CD4-positive, alpha-beta memory T cell (primary cell): Measurements from ENCODE around the gene CEACAM16. TPM values are rescaled to one million over a fixed set of nuclear protein-coding genes. Genes with fewer than 3 reads are reported as not detected.
"Not testable (repeated sequence)": the region's sequence is repeated elsewhere in the genome, so short reads cannot be mapped to it uniquely, and the experiment has no call there.

Experiments used
- CTCF ChIA-PET: fragments of 350-600 bp; sonication (Branson Sonifier 250); formaldehyde crosslinking; loops from one replicate; lab custom pipeline; 2021; ENCODE audit warnings: inconsistent platforms; ENCODE audit not compliant: partially characterized antibody; lab: Charles Lee
- POLR2A ChIA-PET: fragments of 350-600 bp; sonication (Branson Sonifier 250); formaldehyde crosslinking; loops from one replicate; lab custom pipeline; 2021; ENCODE audit not compliant: partially characterized antibody; lab: Charles Lee
- DNase-seq, 5 donors: peaks; one replicate each; pipeline versions ENCODE4 v3.0.0 to v3.0.0-alpha.2; 2020 to 2022; ENCODE audit warnings: mixed read lengths in 1 of 5
- H3K27ac ChIP-seq: one replicate; pipeline ENCODE4 v1.7.0; 2013; ENCODE audit warnings: low read depth, low read length
- H3K27me3 ChIP-seq: 2 replicates; pipeline ENCODE4 v1.7.0; 2013; ENCODE audit warnings: mild to moderate bottlenecking, low read length, moderate library complexity; ENCODE audit not compliant: insufficient read depth
- H3K36me3 ChIP-seq: 2 replicates; pipeline ENCODE4 v1.7.0; 2013; ENCODE audit warnings: mild to moderate bottlenecking, low read length, moderate library complexity; ENCODE audit not compliant: insufficient read depth
- H3K4me1 ChIP-seq: 2 replicates; pipeline ENCODE4 v1.7.0; 2013; ENCODE audit warnings: mild to moderate bottlenecking, low read length, moderate library complexity; ENCODE audit not compliant: insufficient read depth
- H3K4me3 ChIP-seq, 2 donors: one replicate each; pipeline ENCODE4 v1.7.0; 2013; ENCODE audit warnings: low read length in 2 of 2, mild to moderate bottlenecking in 1 of 2
- H3K9me3 ChIP-seq, 2 donors: one replicate each; pipeline ENCODE4 v1.7.0; 2013; ENCODE audit warnings: low read length in 2 of 2, control low read depth in 1 of 2; ENCODE audit not compliant: control insufficient read depth in 1 of 2
- H3K27ac Mint-ChIP-seq, 7 donors: one replicate each; pipeline ENCODE4 v1.8.0; 2020 to 2021; ENCODE audit warnings: mixed read lengths in 7 of 7, mild to moderate bottlenecking in 6 of 7, inconsistent platforms in 3 of 7, moderate library complexity in 3 of 7
- H3K27me3 Mint-ChIP-seq, 2 donors: one replicate each; pipeline ENCODE4 v1.8.0; 2020 to 2021; ENCODE audit warnings: mixed read lengths in 2 of 2
- H3K36me3 Mint-ChIP-seq, 2 donors: one replicate each; pipeline ENCODE4 v1.8.0; 2020 to 2021; ENCODE audit warnings: mixed read lengths in 2 of 2, inconsistent platforms in 1 of 2, mild to moderate bottlenecking in 1 of 2
- H3K4me1 Mint-ChIP-seq, 4 donors: one replicate each; pipeline ENCODE4 v1.8.0; 2020 to 2021; ENCODE audit warnings: mixed read lengths in 4 of 4, mild to moderate bottlenecking in 1 of 4
- H3K4me3 Mint-ChIP-seq, 8 donors: one replicate each; pipeline ENCODE4 v1.8.0; 2020 to 2021; ENCODE audit warnings: mixed read lengths in 8 of 8, mild to moderate bottlenecking in 7 of 8, moderate library complexity in 6 of 8, inconsistent platforms in 3 of 8
- H3K9me3 Mint-ChIP-seq, 8 donors: one replicate each; pipeline ENCODE4 v1.8.0; 2020 to 2021; ENCODE audit warnings: mixed read lengths in 8 of 8, mild to moderate bottlenecking in 5 of 8, inconsistent platforms in 3 of 8, moderate library complexity in 1 of 8
- intact Hi-C: fragments of 100-400 bp; cut with micrococcal nuclease; formaldehyde crosslinking; loops from one replicate; pipeline ENCODE4 v1.15.1; 2023
- polyA plus RNA-seq, 2 donors: library from polyadenylated mRNA; unstranded; fragments of 300-500 nt; fragmentation: Illumina TruSeq; gene quantifications; one replicate each; pipeline ENCODE4 v1.2.3, GENCODE V29; 2021
- total RNA-seq, 2 experiments: library from RNA; stranded (reverse); gene quantifications; one replicate each; pipeline ENCODE4 v1.2.3, GENCODE V29; 2021

The CEACAM16 gene
- total and polyA plus RNA-seq, 4 experiments from 2014 or later, result not detected

DNA sequence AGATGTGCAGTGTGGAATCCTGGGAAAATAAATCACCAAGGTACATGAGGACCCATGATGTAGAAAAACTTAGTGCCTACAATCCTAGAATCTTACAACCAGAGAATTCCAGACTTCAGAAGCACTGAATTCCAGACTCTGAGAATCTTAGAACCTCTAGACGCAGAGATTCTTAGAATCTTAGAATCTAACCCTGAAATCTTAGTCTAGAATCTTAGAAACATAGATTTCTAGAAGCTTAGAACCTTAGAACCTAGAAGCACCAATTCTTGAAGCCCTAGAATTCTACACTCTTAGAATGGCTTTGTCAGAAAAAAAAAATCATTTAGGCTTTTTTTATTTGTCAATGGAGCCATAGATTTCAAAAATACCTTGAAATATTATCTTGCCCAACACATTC is 6.0 kb downstream of the CEACAM16 start:
- no peak for DNase-seq
- Mint-ChIP-seq H3K27me3 (no peaks in the 10 kb centered on the region), H3K27ac (no peak overlapping the region), H3K36me3 (no peaks in the 10 kb centered on the region), H3K4me3 (no peak overlapping the region), H3K9me3 (no peaks in the 10 kb centered on the region), H3K4me1 (no peaks in the 10 kb centered on the region)
- H3K4me1 ChIP-seq, result no peaks in the 10 kb centered on the region
- no peaks in the 10 kb centered on the region for H3K27me3 ChIP-seq
- no peaks in the 10 kb centered on the region for H3K9me3 ChIP-seq
- CTCF ChIA-PET, result no interaction called here
- no peak overlapping the region for H3K4me3 ChIP-seq
- no peaks in the 10 kb centered on the region for H3K36me3 ChIP-seq
- no peak overlapping the region for H3K27ac ChIP-seq
- POLR2A ChIA-PET, result no interaction called here
- intact Hi-C loops, result no loop called here

DNA sequence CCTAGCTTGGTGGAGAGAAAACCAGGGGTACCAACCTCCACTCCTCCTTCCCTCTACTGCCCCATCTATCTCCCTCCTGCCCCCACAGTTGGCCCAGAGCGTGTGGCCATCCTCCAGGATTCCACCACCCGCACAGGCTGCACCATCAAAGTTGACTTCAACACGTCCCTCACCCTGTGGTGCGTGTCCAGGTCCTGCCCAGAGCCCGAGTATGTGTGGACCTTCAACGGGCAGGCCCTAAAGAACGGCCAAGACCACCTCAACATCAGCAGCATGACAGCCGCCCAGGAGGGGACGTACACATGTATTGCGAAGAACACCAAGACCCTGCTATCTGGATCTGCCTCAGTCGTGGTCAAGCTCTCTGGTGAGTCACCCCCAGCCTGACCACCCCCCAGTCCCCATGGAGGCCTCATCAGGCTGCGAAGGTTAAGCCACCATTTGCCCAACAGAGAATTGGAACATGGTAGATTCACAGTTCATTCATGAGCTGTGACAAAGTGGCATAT is 6.6 kb downstream of the CEACAM16 start:
- no peak overlapping the region for H3K4me3 ChIP-seq
- ChIA-PET POLR2A (no interaction called here), CTCF (no interaction called here)
- intact Hi-C loops, result no loop called here
- H3K36me3 Mint-ChIP-seq, result no peaks in the 10 kb centered on the region
- DNase-seq, result no peak
- peaks cover 0 to 3% (median 0%) of the 10 kb centered on the region in 8 donors for H3K9me3 Mint-ChIP-seq
- no peak overlapping the region for H3K4me3 Mint-ChIP-seq
- H3K4me1 ChIP-seq, result no peaks in the 10 kb centered on the region
- H3K9me3 ChIP-seq, result no peaks in the 10 kb centered on the region
- no peaks in the 10 kb centered on the region for H3K4me1 Mint-ChIP-seq
- no peaks in the 10 kb centered on the region for H3K27me3 ChIP-seq
- H3K27me3 Mint-ChIP-seq, result no peaks in the 10 kb centered on the region
- no peaks in the 10 kb centered on the region for H3K36me3 ChIP-seq
- H3K27ac ChIP-seq, result no peak overlapping the region
- H3K27ac Mint-ChIP-seq, result no peak overlapping the region

DNA sequence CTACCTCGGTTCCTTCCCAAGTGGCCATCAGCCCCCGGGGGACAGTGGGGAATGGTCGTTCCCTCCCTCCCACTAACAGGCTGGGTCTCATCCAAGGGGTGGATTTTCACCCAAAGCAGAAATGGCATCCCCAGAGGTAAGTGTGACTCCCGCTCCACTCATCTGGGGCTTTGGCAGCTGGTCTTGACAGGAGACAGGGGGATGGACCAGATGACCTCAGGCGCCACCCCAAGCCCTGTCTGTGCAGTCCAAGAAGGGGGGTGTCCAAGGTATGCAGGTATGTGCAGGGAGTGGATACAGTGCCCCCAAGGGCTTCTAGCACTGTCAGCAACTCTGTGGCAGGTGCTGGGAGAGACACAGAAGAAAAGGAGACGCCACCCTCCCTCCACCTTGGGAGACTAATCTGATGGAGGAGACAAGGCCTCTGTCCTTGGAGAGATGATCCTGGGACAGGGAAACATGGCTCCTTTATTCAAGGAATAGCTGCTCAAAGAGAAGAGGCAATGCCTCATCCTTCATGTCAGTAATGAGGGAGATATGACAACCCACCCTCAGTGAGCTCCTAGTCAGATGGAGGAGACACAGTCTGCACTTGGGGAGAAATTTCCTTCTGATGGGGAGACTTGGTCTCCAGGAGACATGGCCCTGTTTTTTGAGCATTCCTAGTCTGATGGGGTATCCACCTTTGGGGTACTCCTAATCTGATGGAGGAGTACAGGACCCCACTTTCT is 7.7 kb downstream of the CEACAM16 start:
- intact Hi-C loops, result no loop called here
- Histone ChIP-seq H3K36me3 (no peaks in the 10 kb centered on the region), H3K9me3 (no peaks in the 10 kb centered on the region), H3K27ac (no peak overlapping the region), H3K27me3 (no peaks in the 10 kb centered on the region), H3K4me3 (no peak overlapping the region), H3K4me1 (no peaks in the 10 kb centered on the region)
- Mint-ChIP-seq H3K36me3 (no peaks in the 10 kb centered on the region), H3K9me3 (peaks cover 0 to 3% (median 0%) of the 10 kb centered on the region in 8 donors), H3K27me3 (no peaks in the 10 kb centered on the region), H3K4me1 (no peaks in the 10 kb centered on the region), H3K4me3 (no peak overlapping the region), H3K27ac (no peak overlapping the region)
- CTCF ChIA-PET, result interaction anchor here (1.4 kb wide), 1 partner anchor 17 kb away, joined by 4 read pairs; no protein-coding TSS in a partner anchor
- POLR2A ChIA-PET, result no interaction called here
- no peak for DNase-seq

DNA sequence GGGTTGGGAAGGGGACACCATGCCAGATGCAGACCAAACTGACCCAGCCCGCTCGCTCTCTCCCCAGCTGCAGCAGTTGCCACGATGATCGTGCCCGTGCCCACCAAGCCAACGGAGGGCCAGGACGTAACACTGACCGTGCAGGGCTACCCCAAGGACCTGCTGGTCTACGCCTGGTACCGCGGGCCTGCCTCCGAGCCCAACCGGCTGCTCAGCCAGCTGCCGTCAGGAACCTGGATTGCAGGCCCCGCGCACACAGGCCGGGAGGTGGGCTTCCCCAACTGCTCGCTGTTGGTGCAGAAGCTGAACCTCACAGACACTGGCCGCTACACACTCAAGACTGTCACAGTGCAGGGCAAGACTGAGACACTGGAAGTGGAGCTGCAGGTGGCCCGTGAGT is 8.8 kb downstream of the CEACAM16 start:
- CTCF ChIA-PET, result interaction anchor here (1.4 to 1.9 kb wide), 3 partner anchors 16 to 63 kb away, joined by 4 to 7 read pairs (median 4); no protein-coding TSS in a partner anchor
- no peak overlapping the region for H3K27ac Mint-ChIP-seq
- H3K36me3 Mint-ChIP-seq, result no peaks in the 10 kb centered on the region
- peaks cover 0 to 3% (median 0%) of the 10 kb centered on the region in 8 donors for H3K9me3 Mint-ChIP-seq
- H3K27me3 Mint-ChIP-seq, result no peaks in the 10 kb centered on the region
- H3K4me1 Mint-ChIP-seq, result no peaks in the 10 kb centered on the region
- Histone ChIP-seq H3K9me3 (no peaks in the 10 kb centered on the region), H3K36me3 (no peaks in the 10 kb centered on the region), H3K27me3 (no peaks in the 10 kb centered on the region), H3K4me3 (no peak overlapping the region), H3K4me1 (no peaks in the 10 kb centered on the region), H3K27ac (no peak overlapping the region)
- POLR2A ChIA-PET, result no interaction called here
- intact Hi-C loops, result no loop called here
- DNase-seq, result no peak
- no peak overlapping the region for H3K4me3 Mint-ChIP-seq

DNA sequence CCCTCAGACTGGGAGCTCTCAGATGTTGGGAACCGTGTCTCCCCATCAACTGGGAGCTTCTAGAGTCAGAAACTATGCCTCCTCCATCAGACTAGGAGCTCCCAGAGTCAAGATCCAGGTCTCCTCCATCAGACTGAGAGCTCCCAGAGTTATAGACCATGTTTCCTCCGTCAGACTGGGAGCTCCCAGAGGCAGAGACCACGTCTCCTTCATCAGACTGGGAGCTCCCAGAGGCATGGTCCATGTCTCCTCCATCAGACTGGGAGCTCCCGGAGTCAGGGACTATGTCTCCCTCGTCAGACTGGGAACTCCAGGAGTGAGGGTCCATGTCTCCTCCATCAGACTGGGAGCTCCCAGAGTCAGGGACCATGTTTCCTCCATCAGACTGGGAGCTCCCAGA is 10.0 kb downstream of the CEACAM16 start:
- no peak overlapping the region for H3K4me3 ChIP-seq
- Mint-ChIP-seq H3K36me3 (no peaks in the 10 kb centered on the region), H3K4me3 (no peak overlapping the region), H3K4me1 (no peaks in the 10 kb centered on the region), H3K27ac (no peak overlapping the region), H3K9me3 (peaks cover 0 to 4% (median 0%) of the 10 kb centered on the region in 8 donors), H3K27me3 (no peaks in the 10 kb centered on the region)
- H3K27ac ChIP-seq, result no peak overlapping the region
- H3K4me1 ChIP-seq, result no peaks in the 10 kb centered on the region
- no peaks in the 10 kb centered on the region for H3K9me3 ChIP-seq
- ChIA-PET POLR2A (no interaction called here), CTCF (interaction anchor here (1.2 to 1.9 kb wide), 4 partner anchors 15 to 76 kb away, joined by 3 to 7 read pairs (median 4); no protein-coding TSS in a partner anchor)
- no peaks in the 10 kb centered on the region for H3K36me3 ChIP-seq
- no peak for DNase-seq
- H3K27me3 ChIP-seq, result no peaks in the 10 kb centered on the region
- intact Hi-C loops, result no loop called here

DNA sequence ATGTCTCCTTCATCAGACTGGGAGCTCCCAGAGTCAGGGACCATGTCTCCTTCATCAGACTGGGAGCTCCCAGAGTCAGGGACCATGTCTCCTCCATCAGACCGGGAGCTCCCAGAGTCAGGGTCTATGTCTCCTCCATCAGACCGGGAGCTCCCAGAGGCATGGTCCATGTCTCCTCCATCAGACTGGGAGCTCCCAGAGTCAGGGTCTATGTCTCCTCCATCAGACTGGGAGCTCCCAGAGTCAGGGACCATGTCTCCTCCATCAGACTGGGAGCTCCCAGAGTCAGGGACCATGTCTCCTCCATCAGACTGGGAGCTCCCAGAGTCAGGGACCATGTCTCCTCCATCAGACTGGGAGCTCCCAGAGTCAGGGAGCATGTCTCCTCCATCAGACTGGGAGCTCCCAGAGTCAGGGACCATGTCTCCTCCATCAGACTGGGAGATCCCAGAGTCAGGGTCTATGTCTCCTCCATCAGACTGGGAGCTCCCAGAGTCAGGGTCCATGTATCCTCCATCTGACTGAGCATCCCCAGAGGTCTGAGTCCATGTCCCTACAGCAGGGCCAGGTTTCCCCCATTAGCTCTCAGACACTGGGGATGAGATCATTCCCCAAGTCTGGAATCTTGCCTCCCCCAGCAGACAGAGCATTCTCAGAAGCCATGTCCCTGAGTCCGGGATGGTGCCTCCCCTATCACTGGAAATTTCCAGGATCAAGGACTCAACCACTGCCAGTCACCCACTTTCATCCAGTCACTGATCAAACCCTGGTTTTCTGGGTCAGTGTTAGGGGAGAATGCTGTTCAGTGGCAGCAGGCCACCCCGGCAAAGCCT is 10.7 kb downstream of the CEACAM16 start:
- H3K9me3 ChIP-seq, intact Hi-C loops, H3K4me3 ChIP-seq, H3K36me3 ChIP-seq, H3K27me3 ChIP-seq, H3K4me1 ChIP-seq, H3K9me3 Mint-ChIP-seq, H3K27ac Mint-ChIP-seq, H3K27me3 Mint-ChIP-seq, DNase-seq, H3K4me3 Mint-ChIP-seq, H3K36me3 Mint-ChIP-seq, H3K4me1 Mint-ChIP-seq, H3K27ac ChIP-seq: not testable (repeated sequence)
- CTCF ChIA-PET, result interaction anchor here (1.2 to 1.9 kb wide), 4 partner anchors 14 to 75 kb away, joined by 3 to 7 read pairs (median 4); no protein-coding TSS in a partner anchor
- POLR2A ChIA-PET, result interaction anchor here (0.9 kb wide), 1 partner anchor 17 kb away, joined by 3 read pairs; no protein-coding TSS in a partner anchor

DNA sequence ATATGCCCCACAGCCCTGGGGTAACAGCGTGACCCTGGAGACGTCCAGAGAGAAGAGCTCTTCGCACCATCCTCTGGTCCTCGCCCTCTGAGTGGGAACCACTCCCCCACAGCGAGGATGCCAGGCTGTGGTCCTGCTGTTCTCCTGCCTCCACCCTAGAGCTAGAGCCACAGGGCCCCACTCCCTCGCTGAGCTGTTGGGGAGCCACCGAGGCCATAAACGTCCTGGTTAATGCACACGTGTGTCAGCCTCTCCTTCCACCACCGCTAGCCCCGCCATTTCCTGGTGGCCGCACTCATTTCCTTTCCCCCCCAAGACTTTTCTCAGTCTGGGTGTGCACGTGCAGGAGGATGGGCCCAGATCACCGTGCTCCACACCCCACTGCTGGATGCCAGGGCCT is 11.5 kb downstream of the CEACAM16 start:
- Histone ChIP-seq H3K27ac (no peak overlapping the region), H3K27me3 (no peaks in the 10 kb centered on the region), H3K4me3 (no peak overlapping the region), H3K36me3 (no peaks in the 10 kb centered on the region), H3K9me3 (peaks cover 0 to 7% of the 10 kb centered on the region in 2 donors), H3K4me1 (no peaks in the 10 kb centered on the region)
- Mint-ChIP-seq H3K4me3 (no peak overlapping the region), H3K9me3 (peaks cover 1 to 17% (median 13%) of the 10 kb centered on the region in 8 donors), H3K27me3 (no peaks in the 10 kb centered on the region), H3K36me3 (peaks cover 0 to under 1% of the 10 kb centered on the region in 2 donors), H3K4me1 (no peaks in the 10 kb centered on the region), H3K27ac (peak overlapping the region in 2 of 7 donors; percentile 37 to 62)
- DNase-seq, result no peak
- CTCF ChIA-PET, result no interaction called here
- POLR2A ChIA-PET, result no interaction called here
- intact Hi-C loops, result no loop called here
